Measurements from ENCODE around the gene STAB1. TPM values are rescaled to one million over a fixed set of nuclear protein-coding genes. Genes with fewer than 3 reads are reported as not detected.

The STAB1 gene
- total and polyA plus RNA-seq, 12 donors = 17.4 to 231 (median 44.1) TPM

DNA sequence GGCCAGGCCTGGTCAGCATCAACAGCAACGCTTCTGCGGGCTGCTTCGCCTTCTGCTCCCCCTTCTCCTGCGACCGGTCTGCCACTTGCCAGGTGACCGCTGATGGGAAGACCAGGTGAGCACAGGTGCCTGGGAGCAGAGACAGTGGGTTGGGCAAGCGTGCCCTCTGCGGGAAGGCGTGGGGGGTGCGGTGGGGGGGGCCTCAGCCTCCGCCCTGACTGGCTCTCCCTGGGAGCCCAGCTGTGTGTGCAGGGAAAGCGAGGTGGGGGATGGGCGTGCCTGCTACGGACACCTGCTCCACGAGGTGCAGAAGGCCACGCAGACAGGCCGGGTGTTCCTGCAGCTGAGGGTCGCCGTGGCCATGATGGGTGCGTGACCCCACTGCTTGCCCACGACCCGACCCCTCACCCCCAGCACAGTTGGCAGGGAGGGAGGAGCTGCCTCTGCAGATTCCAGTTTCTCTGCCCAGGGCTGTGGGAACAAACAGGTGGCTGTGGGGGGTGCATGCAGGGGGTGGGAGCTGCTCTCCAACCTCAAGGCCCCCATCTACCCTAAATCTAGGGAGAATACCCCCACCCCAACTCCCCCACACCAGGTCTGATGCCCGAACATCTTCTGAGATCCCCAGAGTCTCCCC is 8.8 kb downstream of the STAB1 start:
- Histone ChIP-seq H3K4me3 (no peak overlapping the region), H3K4me1 (peaks cover 0 to 6% (median 0%) of the 10 kb centered on the region in 9 donors), H3K36me3 (peaks cover 0 to 81% (median 0%) of the 10 kb centered on the region in 9 donors), H3K27me3 (no peaks in the 10 kb centered on the region), H3K27ac (no peak overlapping the region), H3K9me3 (no peaks in the 10 kb centered on the region)
- ATAC-seq = no peak
- 73 to 79% methylated on average over 21 to 23 of the region's 23 CpGs for WGBS, 2 donors
- intact Hi-C loops (cut with DNase I) = no loop called here
- DNase-seq = no peak
- TF ChIP-seq, protein P1, sequence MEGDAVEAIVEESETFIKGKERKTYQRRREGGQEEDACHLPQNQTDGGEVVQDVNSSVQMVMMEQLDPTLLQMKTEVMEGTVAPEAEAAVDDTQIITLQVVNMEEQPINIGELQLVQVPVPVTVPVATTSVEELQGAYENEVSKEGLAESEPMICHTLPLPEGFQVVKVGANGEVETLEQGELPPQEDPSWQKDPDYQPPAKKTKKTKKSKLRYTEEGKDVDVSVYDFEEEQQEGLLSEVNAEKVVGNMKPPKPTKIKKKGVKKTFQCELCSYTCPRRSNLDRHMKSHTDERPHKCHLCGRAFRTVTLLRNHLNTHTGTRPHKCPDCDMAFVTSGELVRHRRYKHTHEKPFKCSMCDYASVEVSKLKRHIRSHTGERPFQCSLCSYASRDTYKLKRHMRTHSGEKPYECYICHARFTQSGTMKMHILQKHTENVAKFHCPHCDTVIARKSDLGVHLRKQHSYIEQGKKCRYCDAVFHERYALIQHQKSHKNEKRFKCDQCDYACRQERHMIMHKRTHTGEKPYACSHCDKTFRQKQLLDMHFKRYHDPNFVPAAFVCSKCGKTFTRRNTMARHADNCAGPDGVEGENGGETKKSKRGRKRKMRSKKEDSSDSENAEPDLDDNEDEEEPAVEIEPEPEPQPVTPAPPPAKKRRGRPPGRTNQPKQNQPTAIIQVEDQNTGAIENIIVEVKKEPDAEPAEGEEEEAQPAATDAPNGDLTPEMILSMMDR (IDR thresholded peaks at IDR 0.05) = no peak

DNA sequence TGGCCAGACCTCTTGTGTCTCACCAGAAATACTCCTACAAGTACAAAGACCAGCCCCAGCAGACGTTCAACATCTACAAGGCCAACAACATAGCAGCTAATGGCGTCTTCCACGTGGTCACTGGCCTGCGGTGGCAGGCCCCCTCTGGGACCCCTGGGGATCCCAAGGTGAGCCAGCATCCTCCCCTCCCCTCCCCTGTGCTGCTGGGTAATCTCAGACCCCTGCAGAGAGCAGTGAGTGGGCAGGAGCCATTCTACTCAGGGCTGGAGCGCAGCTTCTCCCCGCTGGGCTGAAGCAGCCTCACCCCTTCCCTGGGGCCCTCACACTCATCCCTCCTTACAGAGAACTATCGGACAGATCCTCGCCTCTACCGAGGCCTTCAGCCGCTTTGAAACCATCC is 9.8 kb downstream of the STAB1 start:
- intact Hi-C loops (cut with DNase I) = no loop called here
- TF ChIP-seq, protein P1 (IDR thresholded peaks at IDR 0.05) = no peak

GRCh38 chr3:52506266-52506966 is 11.3 kb downstream of the STAB1 start:
- Histone ChIP-seq H3K27me3 (no peaks in the 10 kb centered on the region), H3K36me3 (peaks cover 0 to 99% (median 0%) of the 10 kb centered on the region in 9 donors), H3K9me3 (no peaks in the 10 kb centered on the region), H3K4me1 (no peaks in the 10 kb centered on the region), H3K4me3 (no peak overlapping the region), H3K27ac (no peak overlapping the region)
- ATAC-seq (peak in 1 of 8 donors; percentile 6), DNase-seq (no peak)
- 83 to 90% methylated on average over 27 of the region's 27 CpGs for WGBS, 2 donors
- TF ChIP-seq, protein P1 (IDR thresholded peaks at IDR 0.05) = no peak
- intact Hi-C loops (cut with DNase I) = no loop called here

More for the DNA sequence above, 9.8 kb downstream of the STAB1 start:
- H3K36me3 ChIP-seq = peaks cover 0 to 92% (median 0%) of the 10 kb centered on the region in 9 donors
- H3K4me1 ChIP-seq = no peaks in the 10 kb centered on the region
- no peak for DNase-seq
- 84 to 87% methylated on average over 10 of the region's 10 CpGs for WGBS, 2 donors
- H3K4me3 ChIP-seq = no peak overlapping the region
- no peaks in the 10 kb centered on the region for H3K9me3 ChIP-seq
- H3K27me3 ChIP-seq = no peaks in the 10 kb centered on the region
- H3K27ac ChIP-seq = no peak overlapping the region
- no peak for ATAC-seq

DNA sequence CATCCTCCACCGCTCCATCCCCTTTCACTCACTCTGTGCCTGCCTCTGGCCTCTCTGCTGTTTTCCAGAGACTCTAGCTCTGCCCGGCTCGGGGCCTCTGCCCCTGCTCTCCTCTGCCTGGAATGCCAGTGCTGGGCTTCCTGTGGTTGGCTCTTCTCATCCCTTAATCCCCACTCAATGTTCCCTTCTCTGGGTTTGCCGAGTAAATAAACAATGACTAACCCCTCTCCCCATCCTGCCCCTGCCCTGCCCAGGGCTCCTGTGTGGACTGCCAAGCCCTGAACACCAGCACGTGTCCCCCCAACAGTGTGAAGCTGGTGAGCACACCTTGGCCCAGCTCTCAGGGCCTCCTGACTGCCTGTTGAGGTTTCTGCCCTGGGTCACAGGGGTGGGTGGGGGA is 12.2 kb downstream of the STAB1 start:
- H3K4me3 ChIP-seq = no peak overlapping the region
- no peaks in the 10 kb centered on the region for H3K27me3 ChIP-seq
- intact Hi-C loops (cut with DNase I) = no loop called here
- H3K9me3 ChIP-seq = no peaks in the 10 kb centered on the region
- TF ChIP-seq, protein P1 (IDR thresholded peaks at IDR 0.05) = no peak
- H3K4me1 ChIP-seq = no peaks in the 10 kb centered on the region
- H3K36me3 ChIP-seq = peaks cover 0 to 99% (median 0%) of the 10 kb centered on the region in 9 donors
- WGBS, 2 donors = 75 to 81% methylated on average over 5 of the region's 5 CpGs
- DNase-seq (no peak), ATAC-seq (no peak)
- no peak overlapping the region for H3K27ac ChIP-seq

Measured in heart right ventricle (tissue), 16 donors.